H9 (cell line): ENCODE data around the gene IFIT1. TPM values are rescaled to one million over a fixed set of nuclear protein-coding genes. Genes with fewer than 3 reads are reported as not detected.

Experiments used
- DNase-seq: peaks from one replicate; pipeline ENCODE4 v3.0.0-alpha.2; 2017
- H2AFZ ChIP-seq: one replicate; pipeline ENCODE4 v1.6.1; 2013; ENCODE audit warnings: mild to moderate bottlenecking, low read length, control low read depth, moderate library complexity
- H2AK5ac ChIP-seq: 2 replicates; pipeline ENCODE4 v1.6.1; 2013; ENCODE audit warnings: low read length, control low read depth, mixed read lengths; ENCODE audit not compliant: insufficient read length
- H2BK120ac ChIP-seq: one replicate; pipeline ENCODE4 v1.6.1; 2013; ENCODE audit warnings: low read depth, mild to moderate bottlenecking, low read length, control low read depth, inconsistent platforms; ENCODE audit not compliant: poor library complexity, severe bottlenecking
- H2BK12ac ChIP-seq: 2 replicates; pipeline ENCODE4 v1.6.1; 2013; ENCODE audit warnings: low read length, control low read depth, mixed read lengths, low read depth; ENCODE audit not compliant: insufficient read length
- H2BK15ac ChIP-seq: 2 replicates; pipeline ENCODE4 v1.6.1; 2013; ENCODE audit warnings: low read depth, low read length, control low read depth
- H2BK20ac ChIP-seq: one replicate; pipeline ENCODE4 v1.6.1; 2013; ENCODE audit warnings: low read depth, mild to moderate bottlenecking, low read length, control low read depth, inconsistent platforms; ENCODE audit not compliant: poor library complexity, severe bottlenecking
- H2BK5ac ChIP-seq: 2 replicates; pipeline ENCODE4 v1.6.1; 2013; ENCODE audit warnings: low read length, control low read depth, mixed read lengths; ENCODE audit not compliant: insufficient read length
- H3K14ac ChIP-seq: 2 replicates; pipeline ENCODE4 v1.6.1; 2013; ENCODE audit warnings: low read length, control low read depth; ENCODE audit not compliant: insufficient read depth
- H3K18ac ChIP-seq: 2 replicates; pipeline ENCODE4 v1.6.1; 2013; ENCODE audit warnings: low read depth, mild to moderate bottlenecking, mixed read lengths, low read length, control low read depth; ENCODE audit not compliant: insufficient read length
- H3K23ac ChIP-seq: 2 replicates; pipeline ENCODE4 v1.6.1; 2013; ENCODE audit warnings: low read length, control low read depth, mixed read lengths, low read depth; ENCODE audit not compliant: insufficient read length
- H3K23me2 ChIP-seq: 2 replicates; pipeline ENCODE4 v1.6.1; 2013; ENCODE audit warnings: low read depth, mild to moderate bottlenecking, mixed read lengths, low read length, control low read depth; ENCODE audit not compliant: insufficient read length, poor library complexity, severe bottlenecking
- H3K27ac ChIP-seq: 2 replicates; pipeline ENCODE4 v1.5.1; 2013; ENCODE audit warnings: low read length, control low read depth, mixed read lengths, low read depth; ENCODE audit not compliant: insufficient read length
- H3K27me3 ChIP-seq: 2 replicates; pipeline ENCODE4 v1.6.1; 2013; ENCODE audit warnings: low read length, control low read depth, inconsistent platforms; ENCODE audit not compliant: insufficient read depth
- H3K4ac ChIP-seq: 2 replicates; pipeline ENCODE4 v1.6.1; 2013; ENCODE audit warnings: low read depth, mild to moderate bottlenecking, control low read depth, inconsistent platforms, low read length, moderate library complexity
- H3K4me1 ChIP-seq: 2 replicates; pipeline ENCODE4 v1.6.1; 2013; ENCODE audit warnings: low read length, control low read depth, inconsistent platforms; ENCODE audit not compliant: insufficient read depth
- H3K4me2 ChIP-seq: 2 replicates; pipeline ENCODE4 v1.6.1; 2013; ENCODE audit warnings: low read length, control low read depth, mixed read lengths; ENCODE audit not compliant: insufficient read length, insufficient read depth
- H3K56ac ChIP-seq: 2 replicates; pipeline ENCODE4 v1.6.1; 2013; ENCODE audit warnings: low read depth, mild to moderate bottlenecking, mixed read lengths, low read length, control low read depth; ENCODE audit not compliant: insufficient read length
- H3K79me1 ChIP-seq: 2 replicates; pipeline ENCODE4 v1.6.1; 2013; ENCODE audit warnings: low read depth, mild to moderate bottlenecking, moderate library complexity, low read length, control low read depth, inconsistent platforms; ENCODE audit not compliant: insufficient read depth, poor library complexity, severe bottlenecking
- H3K79me2 ChIP-seq: 2 replicates; pipeline ENCODE4 v1.6.1; 2013; ENCODE audit warnings: low read length, control low read depth, inconsistent platforms; ENCODE audit not compliant: insufficient read depth
- H3K9ac ChIP-seq: 2 replicates; pipeline ENCODE4 v1.6.1; 2013; ENCODE audit warnings: low read length, control low read depth, mixed read lengths; ENCODE audit not compliant: insufficient read length; ENCODE audit errors: extremely low read depth
- H3K9me3 ChIP-seq: one replicate; pipeline ENCODE4 v1.6.1; 2013; ENCODE audit warnings: low read depth, low read length, inconsistent platforms; ENCODE audit not compliant: control insufficient read depth
- H3T11ph ChIP-seq: one replicate; pipeline ENCODE4 v1.6.1; 2013; ENCODE audit warnings: mild to moderate bottlenecking, low read length, control low read depth, inconsistent platforms
- H4K20me1 ChIP-seq: one replicate; pipeline ENCODE4 v1.6.1; 2013; ENCODE audit not compliant: control insufficient read depth, insufficient read length, insufficient read depth
- H4K5ac ChIP-seq: 2 replicates; pipeline ENCODE4 v1.6.1; 2013; ENCODE audit warnings: low read depth, mild to moderate bottlenecking, mixed read lengths, low read length, control low read depth; ENCODE audit not compliant: insufficient read length
- H4K8ac ChIP-seq: replicated peaks from 2 replicates; pipeline ENCODE4 v1.6.1; 2013; ENCODE audit warnings: low read length, control low read depth, mixed read lengths, low read depth; ENCODE audit not compliant: insufficient read length
- H4K91ac ChIP-seq: 2 replicates; pipeline ENCODE4 v1.6.1; 2013; ENCODE audit warnings: low read depth, mild to moderate bottlenecking, moderate library complexity, mixed read lengths, low read length, control low read depth; ENCODE audit not compliant: insufficient read length
- H3K27ac Mint-ChIP-seq, 3 experiments: 2 replicates in 2 of 3; 3 replicates in 1 of 3; pipeline ENCODE4 v1.8.0; 2020 to 2021; ENCODE audit warnings: mixed read lengths in 3 of 3, mild to moderate bottlenecking in 1 of 3, moderate library complexity in 1 of 3
- H3K27me3 Mint-ChIP-seq: 2 replicates; pipeline ENCODE4 v1.8.0; 2021; ENCODE audit warnings: low read depth, mild to moderate bottlenecking, moderate library complexity, mixed read lengths
- H3K36me3 Mint-ChIP-seq, 3 experiments: 2 replicates in 2 of 3; 3 replicates in 1 of 3; pipeline ENCODE4 v1.8.0; 2020 to 2021; ENCODE audit warnings: low read depth in 3 of 3, mixed read lengths in 3 of 3; ENCODE audit not compliant: insufficient read depth in 1 of 3
- H3K4me1 Mint-ChIP-seq, 2 experiments: 2 replicates each; pipeline ENCODE4 v1.8.0; 2020; ENCODE audit warnings: mixed read lengths in 2 of 2
- H3K4me3 Mint-ChIP-seq, 2 experiments: 2 replicates in 1 of 2; 3 replicates in 1 of 2; pipeline ENCODE4 v1.8.0; 2020 to 2021; ENCODE audit warnings: mild to moderate bottlenecking in 2 of 2, mixed read lengths in 2 of 2, moderate library complexity in 1 of 2
- H3K9me3 Mint-ChIP-seq, 2 experiments: 2 replicates in 1 of 2; 3 replicates in 1 of 2; pipeline ENCODE4 v1.8.0; 2020; ENCODE audit warnings: mild to moderate bottlenecking in 2 of 2, mixed read lengths in 2 of 2, moderate library complexity in 1 of 2
- CTCF ChIP-seq: fragments of 200-600 bp; sonication (generic); conservative IDR thresholded peaks from 3 replicates; pipeline ENCODE4 v1.8.0; 2021; ENCODE audit warnings: antibody characterized with exemption, mild to moderate bottlenecking
- WGBS: extraction: QIAGEN DNeasy Blood & Tissue Kit; methylation state at CpG from one replicate; pipeline ENCODE4 v1.1.7; 2013; ENCODE audit warnings: missing lambda C conversion rate, low lambda C conversion rate, mixed read lengths; ENCODE audit not compliant: insufficient read length; ENCODE audit errors: extremely low coverage; 5-methylcytosine and 5-hydroxymethylcytosine counted together
- total RNA-seq: library from RNA; stranded (reverse); gene quantifications from 2 replicates; pipeline ENCODE4 v1.2.1, GENCODE V29; 2021

Gene IFIT1
- total RNA-seq, 1 experiment from 2014 or later, result 1.2 TPM

GRCh38 chr10:89351780-89352597 is 40.4 kb upstream of the IFIT1 start:
- Histone ChIP-seq H2BK120ac (no peak overlapping the region), H3K14ac (no peak overlapping the region), H3K23me2 (no peaks in the 10 kb centered on the region), H2BK12ac (no peak overlapping the region), H3K4ac (no peak overlapping the region), H4K5ac (no peak overlapping the region), H3K23ac (no peak overlapping the region), H3K79me1 (no peaks in the 10 kb centered on the region), H3K56ac (no peak overlapping the region), H3K9me3 (no peaks in the 10 kb centered on the region), H4K20me1 (no peaks in the 10 kb centered on the region), H3T11ph (no peak overlapping the region), H3K79me2 (no peaks in the 10 kb centered on the region), H3K27me3 (no peaks in the 10 kb centered on the region), H2AK5ac (no peak overlapping the region), H4K91ac (no peak overlapping the region), H3K9ac (no peak overlapping the region), H2BK5ac (no peak overlapping the region), H4K8ac (no peak overlapping the region), H2BK15ac (no peak overlapping the region), H2AFZ (no peak overlapping the region), H3K4me2 (no peak overlapping the region), H3K18ac (no peak overlapping the region), H3K27ac (no peak overlapping the region), H3K4me1 (peaks cover 15% of the 10 kb centered on the region; the same call in 1 of the 2 replicates), H2BK20ac (no peak overlapping the region)
- Mint-ChIP-seq H3K27me3 (no peaks in the 10 kb centered on the region), H3K4me3 (no peak overlapping the region), H3K4me1 (peaks cover 47 to 50% of the 10 kb centered on the region in 2 experiments), H3K9me3 (peaks cover 2 to 12% of the 10 kb centered on the region in 2 experiments; a peak in 3 of 5 replicates), H3K36me3 (peaks cover 0 to 10% (median 10%) of the 10 kb centered on the region in 3 experiments; a peak in 5 of 7 replicates), H3K27ac (peak overlapping the region in 2 of 3 experiments; percentile 59 to 83; a peak in 3 of 7 replicates)
- no peak for TF ChIP-seq CTCF
- WGBS, result no CpG with 5 or more reads among the region's 12 CpGs
- DNase-seq, result no peak
